ENCODE results near the gene AGAP3. TPM values are rescaled to one million over a fixed set of nuclear protein-coding genes. Genes with fewer than 3 reads are reported as not detected.

AGAP3 gene
- total and polyA plus RNA-seq, 7 experiments from 2014 or later = 6.0 to 70.6 (median 36.4) TPM

GRCh38 chr7:151073990-151074389, 12.3 kb upstream of the AGAP3 start:
- Mint-ChIP-seq H3K4me1 (peaks cover 2 to 9% (median 8%) of the 10 kb centered on the region in 7 donors), H3K27ac (no peak overlapping the region), H3K27me3 (no peaks in the 10 kb centered on the region), H3K4me3 (no peak overlapping the region), H3K9me3 (no peaks in the 10 kb centered on the region), H3K36me3 (peaks cover 0 to 15% (median 12%) of the 10 kb centered on the region in 5 donors)
- Histone ChIP-seq H3K4me3 (ENCODE audit: low read length) (no peak overlapping the region), H3K27ac (ENCODE audit: low read depth, low read length) (no peak overlapping the region), H3K9me3 (ENCODE audit: control insufficient read depth in 2 of 3, low read length in 3 of 3) (no peaks in the 10 kb centered on the region), H3K4me1 (ENCODE audit: control insufficient read depth in 2 of 2, insufficient read depth in 2 of 2, low read length in 2 of 2) (peaks cover under 1 to 2% of the 10 kb centered on the region in 2 donors), H3K36me3 (ENCODE audit: control insufficient read depth in 2 of 3, insufficient read depth in 3 of 3, low read length in 3 of 3) (peaks cover 0 to 75% (median 0%) of the 10 kb centered on the region in 3 experiments), H3K27me3 (ENCODE audit: control insufficient read depth in 2 of 2, insufficient read depth in 2 of 2, low read length in 2 of 2) (no peaks in the 10 kb centered on the region)
- CTCF ChIA-PET = interaction anchor here (1.5 kb wide), 1 partner anchor 13 kb away, joined by 3 read pairs; no protein-coding TSS in a partner anchor
- intact Hi-C loops (cut with micrococcal nuclease) = no loop called here
- no peak for DNase-seq
- POLR2A ChIA-PET = no interaction called here
- no peak for ATAC-seq

- POLR2A ChIA-PET = no interaction called here
- no peak overlapping the region for H3K27ac Mint-ChIP-seq
- peaks cover 0 to 66% (median 0%) of the 10 kb centered on the region in 3 experiments for H3K36me3 ChIP-seq (ENCODE audit: control insufficient read depth in 2 of 3, insufficient read depth in 3 of 3, low read length in 3 of 3)
Measured at GRCh38 chr7:151074817-151075661, 11.2 kb upstream of the AGAP3 start.

GRCh38 chr7:151075662-151075971, 10.7 kb upstream of the AGAP3 start:
- no peak overlapping the region for H3K27ac ChIP-seq (ENCODE audit: low read depth, low read length)
- Mint-ChIP-seq H3K4me1 (peaks cover 5 to 20% (median 18%) of the 10 kb centered on the region in 7 donors), H3K4me3 (no peak overlapping the region), H3K27me3 (no peaks in the 10 kb centered on the region), H3K27ac (no peak overlapping the region), H3K36me3 (peaks cover 0 to 18% (median 7%) of the 10 kb centered on the region in 5 donors), H3K9me3 (no peaks in the 10 kb centered on the region)
- CTCF ChIA-PET = no interaction called here
- DNase-seq (no peak), ATAC-seq (no peak)
- no peaks in the 10 kb centered on the region for H3K9me3 ChIP-seq (ENCODE audit: control insufficient read depth in 2 of 3, low read length in 3 of 3)
- H3K4me1 ChIP-seq (ENCODE audit: control insufficient read depth in 2 of 2, insufficient read depth in 2 of 2, low read length in 2 of 2) = peaks cover 12 to 13% of the 10 kb centered on the region in 2 donors
- intact Hi-C loops (cut with micrococcal nuclease) = no loop called here
- POLR2A ChIA-PET = interaction anchor here (1.1 kb wide), 1 partner anchor 13 kb away, joined by 3 read pairs; no protein-coding TSS in a partner anchor
- H3K27me3 ChIP-seq (ENCODE audit: control insufficient read depth in 2 of 2, insufficient read depth in 2 of 2, low read length in 2 of 2) = no peaks in the 10 kb centered on the region
- peaks cover 0 to 66% (median 0%) of the 10 kb centered on the region in 3 experiments for H3K36me3 ChIP-seq (ENCODE audit: control insufficient read depth in 2 of 3, insufficient read depth in 3 of 3, low read length in 3 of 3)
- no peak overlapping the region for H3K4me3 ChIP-seq (ENCODE audit: low read length)

More at GRCh38 chr7:151074817-151075661, 11.2 kb upstream of the AGAP3 start:
- H3K9me3 Mint-ChIP-seq = no peaks in the 10 kb centered on the region
- Histone ChIP-seq H3K4me1 (ENCODE audit: control insufficient read depth in 2 of 2, insufficient read depth in 2 of 2, low read length in 2 of 2) (peaks cover 11 to 13% of the 10 kb centered on the region in 2 donors), H3K27ac (ENCODE audit: low read depth, low read length) (no peak overlapping the region), H3K9me3 (ENCODE audit: control insufficient read depth in 2 of 3, low read length in 3 of 3) (no peaks in the 10 kb centered on the region), H3K4me3 (ENCODE audit: low read length) (no peak overlapping the region), H3K27me3 (ENCODE audit: control insufficient read depth in 2 of 2, insufficient read depth in 2 of 2, low read length in 2 of 2) (no peaks in the 10 kb centered on the region)
- ATAC-seq = no peak
- intact Hi-C loops (cut with micrococcal nuclease) = no loop called here
- no peaks in the 10 kb centered on the region for H3K27me3 Mint-ChIP-seq
- no peak for DNase-seq
- peaks cover 0 to 19% (median 7%) of the 10 kb centered on the region in 5 donors for H3K36me3 Mint-ChIP-seq
- CTCF ChIA-PET = interaction anchor here (1.5 kb wide), 1 partner anchor 12 kb away, joined by 3 read pairs; no protein-coding TSS in a partner anchor
- H3K4me1 Mint-ChIP-seq = peaks cover 5 to 20% (median 17%) of the 10 kb centered on the region in 7 donors
- no peak overlapping the region for H3K4me3 Mint-ChIP-seq

DNA sequence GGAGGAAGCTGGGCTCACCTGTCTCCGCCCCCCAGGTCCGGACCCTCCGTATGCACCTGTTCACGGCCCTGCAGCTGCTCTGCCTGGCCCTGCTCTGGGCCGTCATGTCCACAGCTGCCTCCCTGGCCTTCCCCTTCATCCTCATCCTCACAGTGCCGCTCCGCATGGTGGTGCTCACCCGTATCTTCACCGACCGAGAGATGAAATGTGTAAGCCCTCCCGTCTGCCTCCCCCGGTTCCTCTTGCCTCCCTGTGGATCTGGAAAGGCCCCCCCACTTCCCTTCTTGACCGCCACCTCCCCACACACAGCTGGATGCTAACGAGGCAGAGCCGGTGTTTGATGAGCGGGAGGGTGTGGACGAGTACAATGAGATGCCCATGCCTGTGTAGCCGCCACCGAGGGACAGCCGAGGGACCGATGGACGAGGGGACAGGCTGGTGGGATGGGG, 10.3 kb upstream of the AGAP3 start:
- peak overlapping the region in 2 of 9 donors; percentile 28 to 46 for H3K27ac Mint-ChIP-seq
- Histone ChIP-seq H3K4me1 (ENCODE audit: control insufficient read depth in 2 of 2, insufficient read depth in 2 of 2, low read length in 2 of 2) (peaks cover 14 to 16% of the 10 kb centered on the region in 2 donors), H3K4me3 (ENCODE audit: low read length) (no peak overlapping the region), H3K36me3 (ENCODE audit: control insufficient read depth in 2 of 3, insufficient read depth in 3 of 3, low read length in 3 of 3) (peaks cover 0 to 62% (median 0%) of the 10 kb centered on the region in 3 experiments), H3K27ac (ENCODE audit: low read depth, low read length) (no peak overlapping the region), H3K27me3 (ENCODE audit: control insufficient read depth in 2 of 2, insufficient read depth in 2 of 2, low read length in 2 of 2) (no peaks in the 10 kb centered on the region), H3K9me3 (ENCODE audit: control insufficient read depth in 2 of 3, low read length in 3 of 3) (no peaks in the 10 kb centered on the region)
- CTCF ChIA-PET = no interaction called here
- H3K36me3 Mint-ChIP-seq = peaks cover 0 to 16% (median 4%) of the 10 kb centered on the region in 5 donors
- intact Hi-C loops (cut with micrococcal nuclease) = no loop called here
- no peaks in the 10 kb centered on the region for H3K9me3 Mint-ChIP-seq
- no peak overlapping the region for H3K4me3 Mint-ChIP-seq
- H3K4me1 Mint-ChIP-seq = peaks cover 5 to 20% (median 18%) of the 10 kb centered on the region in 7 donors
- H3K27me3 Mint-ChIP-seq = no peaks in the 10 kb centered on the region
- no peak for ATAC-seq
- no peak for DNase-seq
- POLR2A ChIA-PET = interaction anchor here (1.1 to 1.8 kb wide), 2 partner anchors 12 to 14 kb away, joined by 3 to 4 read pairs; no protein-coding TSS in a partner anchor

DNA sequence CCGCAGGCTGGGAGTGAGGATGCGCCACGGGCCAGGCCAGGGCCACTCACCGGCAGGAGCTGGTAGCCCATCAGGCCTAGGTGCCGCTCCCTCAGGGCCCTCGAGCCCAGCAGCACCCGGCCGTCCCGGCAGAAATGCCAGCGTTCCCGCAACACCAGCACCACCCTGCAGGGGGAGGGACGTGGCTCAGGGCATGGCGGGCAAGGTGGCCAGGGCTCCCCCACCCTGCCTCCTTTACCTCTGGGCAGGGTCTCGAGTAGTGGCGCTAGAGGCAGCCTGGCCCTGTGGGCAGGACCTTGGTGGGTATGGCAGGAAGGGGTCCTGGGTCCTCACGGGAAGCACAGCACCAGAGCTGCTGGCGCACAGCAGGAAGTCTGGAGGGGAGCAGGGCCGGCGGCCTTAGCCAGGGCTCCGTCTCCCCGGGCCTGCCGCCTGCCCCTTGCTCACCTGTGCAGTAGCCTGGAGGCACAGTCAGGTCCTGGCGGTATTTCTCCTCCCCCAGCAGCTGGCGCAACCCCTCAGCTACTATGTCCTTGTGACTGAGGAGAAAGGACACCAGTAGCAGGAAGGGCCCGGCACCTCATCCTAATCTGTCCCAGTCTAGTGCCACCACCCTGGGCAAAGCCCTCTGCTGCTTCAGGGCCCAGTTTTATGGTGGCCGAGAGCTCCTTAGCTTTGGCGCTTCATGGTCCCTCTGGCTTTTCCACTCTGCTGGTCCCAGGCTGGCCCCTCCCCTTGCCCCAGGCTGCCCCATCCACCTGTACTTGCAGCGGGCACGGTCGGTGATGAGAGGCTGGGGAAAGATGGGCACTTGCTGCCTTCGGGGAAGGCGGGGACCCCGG, 9.2 kb upstream of the AGAP3 start:
- ATAC-seq = no peak
- H3K9me3 Mint-ChIP-seq = no peaks in the 10 kb centered on the region
- H3K27ac Mint-ChIP-seq = no peak overlapping the region
- H3K36me3 ChIP-seq (ENCODE audit: control insufficient read depth in 2 of 3, insufficient read depth in 3 of 3, low read length in 3 of 3) = peaks cover 0 to 51% (median 0%) of the 10 kb centered on the region in 3 experiments
- no peak overlapping the region for H3K4me3 Mint-ChIP-seq
- peaks cover 5 to 26% (median 18%) of the 10 kb centered on the region in 7 donors for H3K4me1 Mint-ChIP-seq
- no peaks in the 10 kb centered on the region for H3K27me3 ChIP-seq (ENCODE audit: control insufficient read depth in 2 of 2, insufficient read depth in 2 of 2, low read length in 2 of 2)
- peaks cover 21 to 22% of the 10 kb centered on the region in 2 donors for H3K4me1 ChIP-seq (ENCODE audit: control insufficient read depth in 2 of 2, insufficient read depth in 2 of 2, low read length in 2 of 2)
- DNase-seq = no peak
- no peaks in the 10 kb centered on the region for H3K27me3 Mint-ChIP-seq
- ChIA-PET POLR2A (interaction anchor here (1.0 to 1.8 kb wide), 3 partner anchors 11 to 55 kb away, joined by 3 to 4 read pairs (median 3); no protein-coding TSS in a partner anchor), CTCF (interaction anchor here (0.6 to 1.1 kb wide), 2 partner anchors 34 to 283 kb away, joined by 3 to 4 read pairs; no protein-coding TSS in a partner anchor)
- H3K27ac ChIP-seq (ENCODE audit: low read depth, low read length) = no peak overlapping the region
- peaks cover 0 to 13% (median 4%) of the 10 kb centered on the region in 5 donors for H3K36me3 Mint-ChIP-seq
- no peaks in the 10 kb centered on the region for H3K9me3 ChIP-seq (ENCODE audit: control insufficient read depth in 2 of 3, low read length in 3 of 3)
- intact Hi-C loops (cut with micrococcal nuclease) = no loop called here
- H3K4me3 ChIP-seq (ENCODE audit: low read length) = no peak overlapping the region

DNA sequence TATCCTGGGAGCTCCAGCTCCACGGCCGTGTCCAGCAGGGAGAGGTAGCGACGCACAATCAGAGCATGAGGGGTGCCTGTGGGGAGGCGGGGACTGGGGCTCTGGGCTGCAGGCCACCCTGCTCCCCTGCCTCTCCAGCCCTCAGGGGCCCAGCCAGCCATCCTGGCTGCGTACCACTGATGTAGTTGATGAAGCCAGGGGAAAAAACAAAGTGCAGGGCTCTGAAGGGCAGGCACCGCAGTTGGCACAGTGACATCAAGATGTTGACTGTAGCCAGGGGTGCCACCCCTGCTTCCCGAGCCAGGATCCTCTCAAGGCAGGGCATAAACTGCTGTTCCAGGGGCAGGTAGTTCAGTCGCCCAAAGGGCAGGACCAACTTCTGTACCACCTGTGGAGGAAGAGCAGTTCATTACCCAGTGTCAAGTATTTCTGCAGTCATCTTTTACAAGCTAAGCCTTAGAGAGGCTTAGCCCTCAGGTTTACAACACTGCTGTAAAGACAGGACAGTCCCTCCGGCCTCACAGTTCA, 8.5 kb upstream of the AGAP3 start:
- peak overlapping the region in 8 of 9 donors; percentile 26 to 78 (median 60) for H3K27ac Mint-ChIP-seq
- Histone ChIP-seq H3K4me3 (ENCODE audit: low read length) (no peak overlapping the region), H3K27ac (ENCODE audit: low read depth, low read length) (no peak overlapping the region), H3K36me3 (ENCODE audit: control insufficient read depth in 2 of 3, insufficient read depth in 3 of 3, low read length in 3 of 3) (peaks cover 0 to 49% (median 0%) of the 10 kb centered on the region in 3 experiments), H3K4me1 (ENCODE audit: control insufficient read depth in 2 of 2, insufficient read depth in 2 of 2, low read length in 2 of 2) (peaks cover 28 to 29% of the 10 kb centered on the region in 2 donors), H3K9me3 (ENCODE audit: control insufficient read depth in 2 of 3, low read length in 3 of 3) (no peaks in the 10 kb centered on the region), H3K27me3 (ENCODE audit: control insufficient read depth in 2 of 2, insufficient read depth in 2 of 2, low read length in 2 of 2) (no peaks in the 10 kb centered on the region)
- ChIA-PET CTCF (interaction anchor here (1.1 kb wide), 1 partner anchor 33 kb away, joined by 4 read pairs; no protein-coding TSS in a partner anchor), POLR2A (interaction anchor here (1.0 to 1.8 kb wide), 2 partner anchors 10 to 56 kb away, joined by 3 to 4 read pairs; no protein-coding TSS in a partner anchor)
- H3K27me3 Mint-ChIP-seq = no peaks in the 10 kb centered on the region
- H3K4me3 Mint-ChIP-seq = peak overlapping the region in 8 of 10 donors; percentile 33 to 87 (median 66)
- ATAC-seq (no peak), DNase-seq (no peak)
- no peaks in the 10 kb centered on the region for H3K9me3 Mint-ChIP-seq
- H3K4me1 Mint-ChIP-seq = peaks cover 9 to 32% (median 21%) of the 10 kb centered on the region in 7 donors
- intact Hi-C loops (cut with micrococcal nuclease) = no loop called here
- peaks cover 0 to 11% (median 4%) of the 10 kb centered on the region in 5 donors for H3K36me3 Mint-ChIP-seq
